Activated CD4-positive, alpha-beta T cell treated with anti-CD3 and anti-CD28 coated beads for 4 hours (primary cell): Measurements from ENCODE around the gene SMCO1.
"Not testable (repeated sequence)": the region's sequence is repeated elsewhere in the genome, so short reads cannot be mapped to it uniquely, and the experiment has no call there.

Source experiments
- DNase-seq, 2 donors: peaks; one replicate each; pipeline ENCODE4 v3.0.0-alpha.2; 2020

SMCO1 gene

DNA sequence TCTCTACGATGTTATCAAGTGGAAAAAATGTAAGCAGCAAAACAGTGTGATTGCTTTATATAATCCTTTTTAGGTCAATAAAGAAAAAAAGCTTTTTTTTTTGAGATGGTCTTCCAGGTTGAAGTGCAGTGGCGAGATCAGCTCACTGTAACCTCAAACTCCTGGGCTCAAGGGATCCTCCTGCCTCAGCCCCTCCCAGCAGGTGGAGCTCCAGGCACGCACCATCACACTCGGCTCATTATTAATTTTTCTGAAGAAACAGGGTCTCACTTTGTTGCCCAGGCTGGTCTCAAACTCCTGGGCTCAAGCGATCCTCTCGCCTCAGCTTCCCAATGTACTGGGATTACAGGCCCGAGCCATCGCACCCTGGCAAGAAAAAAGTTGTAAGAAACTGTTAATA, 28.9 kb downstream of the SMCO1 start:
- DNase-seq, result peak; percentile 30 to 46

GRCh38 chr3:196477678-196478077, 37.5 kb downstream of the SMCO1 start:
- DNase-seq, result no peak

GRCh38 chr3:196472286-196472685, 42.9 kb downstream of the SMCO1 start:
- DNase-seq, result no peak

DNA sequence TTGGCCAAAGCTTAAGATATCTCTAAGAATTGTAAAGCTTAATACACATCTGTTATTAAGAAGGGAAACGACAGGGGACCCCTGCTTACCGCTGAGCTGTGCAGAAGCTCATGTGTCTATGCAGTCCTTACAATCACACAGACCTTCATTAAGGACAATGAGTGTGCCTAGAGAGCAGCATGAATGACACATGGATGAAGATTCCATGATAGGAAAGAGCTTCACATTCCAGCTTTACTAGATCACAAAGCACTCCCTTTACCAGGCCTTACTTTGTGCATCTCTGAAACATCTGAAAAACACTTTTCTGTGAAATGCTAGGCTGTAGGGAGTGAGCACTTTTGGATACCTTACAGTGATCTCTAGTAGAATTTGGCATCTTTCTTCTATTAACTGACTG, 43.6 kb downstream of the SMCO1 start:
- no peak for DNase-seq

GRCh38 chr3:196470182-196470581, 45.0 kb downstream of the SMCO1 start:
- not testable (repeated sequence) for DNase-seq

- no peak for DNase-seq
Observed at GRCh38 chr3:196463804-196464203, 51.3 kb downstream of the SMCO1 start.

DNA sequence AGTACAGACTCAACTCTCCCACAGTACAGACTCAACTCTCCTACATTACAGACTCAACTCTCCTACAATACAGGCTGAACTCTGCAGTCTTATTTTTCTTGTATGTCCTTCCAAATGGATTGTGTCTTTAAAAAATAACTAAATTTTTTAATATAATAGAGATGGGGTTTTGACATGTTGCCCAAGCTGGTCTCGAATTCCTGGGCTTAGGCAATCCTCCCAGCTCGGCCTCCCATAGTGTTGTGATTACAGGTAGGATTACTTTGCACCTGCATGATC, 51.7 kb downstream of the SMCO1 start:
- DNase-seq, result no peak

- not testable (repeated sequence) for DNase-seq
Observed at GRCh38 chr3:196462680-196463477, 52.3 kb downstream of the SMCO1 start.

DNA sequence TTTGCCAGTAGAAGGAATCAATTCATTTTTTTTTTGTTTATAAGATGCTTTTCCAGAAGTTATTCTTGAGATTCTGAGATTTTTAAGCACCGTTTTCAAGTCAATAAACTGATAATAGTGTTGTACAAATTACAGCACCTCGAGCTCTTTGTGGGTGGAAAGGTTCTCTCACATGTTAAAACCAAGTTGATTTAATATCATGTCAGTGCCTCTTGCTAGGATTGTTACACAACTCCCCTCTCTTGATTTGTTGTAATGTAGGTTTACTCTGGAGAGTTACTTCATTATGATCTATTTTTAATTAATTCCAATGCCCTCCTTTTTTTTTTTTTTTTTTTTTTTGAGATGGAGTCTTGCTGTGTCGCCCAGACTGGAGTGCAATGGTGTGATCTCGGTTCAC, 57.1 kb downstream of the SMCO1 start:
- no peak for DNase-seq

DNA sequence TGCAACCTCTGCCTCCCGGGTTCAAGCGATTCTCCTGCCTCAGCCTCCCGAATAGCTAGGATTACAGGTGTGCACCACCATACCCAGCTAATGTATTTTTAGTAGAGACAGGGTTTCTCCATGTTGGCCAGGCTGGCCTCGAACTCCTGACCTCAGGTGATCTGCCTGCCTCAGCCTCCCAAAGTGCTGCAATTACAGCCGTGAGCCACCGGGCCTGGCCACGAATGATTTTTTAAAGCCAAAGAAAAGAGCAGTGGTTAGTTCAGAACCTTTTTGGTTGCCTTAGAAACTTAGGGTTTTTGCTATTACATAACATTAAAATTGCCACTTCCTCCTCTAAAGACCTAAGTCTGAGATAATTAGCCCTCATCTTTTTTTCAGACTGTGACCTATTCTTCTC, 57.7 kb downstream of the SMCO1 start:
- not testable (repeated sequence) for DNase-seq
